ENCODE data around the gene GUSB.

The GUSB gene

DNA sequence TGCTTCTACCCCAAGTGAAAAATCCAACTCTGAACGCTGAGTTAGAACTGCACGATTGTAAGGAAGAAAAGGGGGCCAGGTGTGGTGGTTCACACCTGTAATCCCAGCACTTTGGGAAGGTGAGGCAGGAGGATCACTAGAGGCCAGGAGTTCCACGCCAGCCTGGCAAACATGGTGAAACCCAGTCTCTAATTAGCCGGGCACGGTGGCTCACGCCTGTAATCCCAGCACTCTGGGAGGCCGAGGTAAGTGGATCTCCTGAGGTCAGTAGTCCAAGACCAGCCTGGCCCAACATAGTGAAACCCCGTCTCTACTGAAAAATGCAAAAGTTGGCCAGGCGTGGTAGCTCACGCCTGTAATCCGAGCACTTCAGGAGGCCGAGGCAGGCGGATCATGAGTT, 9.0 kb downstream of the GUSB start:
- Histone ChIP-seq H3K9me3 (replicated peaks; ENCODE audit: insufficient read depth, low read length) (no peaks in the 10 kb centered on the region), H4K20me1 (ENCODE audit: insufficient read depth, low read length) (no peaks in the 10 kb centered on the region), H3K4me3 (ENCODE audit: low read length) (no peak overlapping the region), H3K27ac (ENCODE audit: low read length) (no peak overlapping the region), H3K27me3 (replicated peaks; ENCODE audit: insufficient read depth, low read length) (no peaks in the 10 kb centered on the region), H3F3A (ENCODE audit: insufficient read depth, low read length) (no peaks in the 10 kb centered on the region), H3K9ac (ENCODE audit: low read length) (no peak overlapping the region), H3K4me2 (ENCODE audit: low read depth, low read length) (no peak overlapping the region), H3K79me2 (ENCODE audit: low read length) (0 out of 2 replicates have a peak, but pooled peaks cover 3% of the 10 kb centered on the region), H3K36me3 (replicated peaks; ENCODE audit: insufficient read depth, low read length) (0 out of 2 replicates have a peak, but pooled peaks cover 4% of the 10 kb centered on the region), H3K4me1 (ENCODE audit: low read length) (no peaks in the 10 kb centered on the region), H2AFZ (ENCODE audit: low read length) (no peak overlapping the region), H3K9me2 (replicated peaks; ENCODE audit: insufficient read depth, low read length) (no peaks in the 10 kb centered on the region)
- no peak for DNase-seq
- TF ChIP-seq EZH2phosphoT487 (IDR thresholded peaks at IDR 0.05; ENCODE audit: low read length) (no peak), EZH2 (optimal IDR thresholded peaks at IDR 0.05; ENCODE audit: low read depth, low read length) (no peak)
- TF ChIP-seq, protein P1, sequence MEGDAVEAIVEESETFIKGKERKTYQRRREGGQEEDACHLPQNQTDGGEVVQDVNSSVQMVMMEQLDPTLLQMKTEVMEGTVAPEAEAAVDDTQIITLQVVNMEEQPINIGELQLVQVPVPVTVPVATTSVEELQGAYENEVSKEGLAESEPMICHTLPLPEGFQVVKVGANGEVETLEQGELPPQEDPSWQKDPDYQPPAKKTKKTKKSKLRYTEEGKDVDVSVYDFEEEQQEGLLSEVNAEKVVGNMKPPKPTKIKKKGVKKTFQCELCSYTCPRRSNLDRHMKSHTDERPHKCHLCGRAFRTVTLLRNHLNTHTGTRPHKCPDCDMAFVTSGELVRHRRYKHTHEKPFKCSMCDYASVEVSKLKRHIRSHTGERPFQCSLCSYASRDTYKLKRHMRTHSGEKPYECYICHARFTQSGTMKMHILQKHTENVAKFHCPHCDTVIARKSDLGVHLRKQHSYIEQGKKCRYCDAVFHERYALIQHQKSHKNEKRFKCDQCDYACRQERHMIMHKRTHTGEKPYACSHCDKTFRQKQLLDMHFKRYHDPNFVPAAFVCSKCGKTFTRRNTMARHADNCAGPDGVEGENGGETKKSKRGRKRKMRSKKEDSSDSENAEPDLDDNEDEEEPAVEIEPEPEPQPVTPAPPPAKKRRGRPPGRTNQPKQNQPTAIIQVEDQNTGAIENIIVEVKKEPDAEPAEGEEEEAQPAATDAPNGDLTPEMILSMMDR (IDR thresholded peaks at IDR 0.05; ENCODE audit: low read length): no peak

DNA sequence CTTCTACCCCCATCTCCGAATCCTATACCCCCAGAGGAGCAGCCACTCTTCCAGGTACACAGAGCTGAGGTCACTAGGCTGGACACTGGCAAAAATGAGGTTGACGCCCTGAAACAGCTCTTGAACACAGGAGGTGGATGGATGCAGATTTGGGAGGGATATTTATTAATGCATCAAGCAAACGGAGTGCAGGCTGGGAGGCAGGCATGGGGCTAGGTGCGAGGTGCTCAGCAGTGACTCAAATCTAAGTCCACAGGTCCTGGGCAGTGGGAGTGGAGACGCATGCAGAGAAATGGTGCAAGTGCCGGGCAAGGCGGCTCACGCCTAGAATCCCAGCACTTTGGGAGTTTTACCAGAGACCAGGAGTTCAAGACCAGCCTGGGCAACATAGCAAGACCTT, 11.0 kb downstream of the GUSB start:
- no peak overlapping the region for H3K9ac ChIP-seq (ENCODE audit: low read length)
- H3K36me3 ChIP-seq (replicated peaks; ENCODE audit: insufficient read depth, low read length): 0 out of 2 replicates have a peak, but pooled peaks cover 4% of the 10 kb centered on the region
- no peak overlapping the region for H3K4me3 ChIP-seq (ENCODE audit: low read length)
- H3K79me2 ChIP-seq (ENCODE audit: low read length): no peaks in the 10 kb centered on the region
- no peaks in the 10 kb centered on the region for H3K4me1 ChIP-seq (ENCODE audit: low read length)
- no peaks in the 10 kb centered on the region for H3K27me3 ChIP-seq (replicated peaks; ENCODE audit: insufficient read depth, low read length)
- TF ChIP-seq EZH2phosphoT487 (IDR thresholded peaks at IDR 0.05; ENCODE audit: low read length): no peak
- TF ChIP-seq, protein P1 (IDR thresholded peaks at IDR 0.05; ENCODE audit: low read length): no peak
- no peaks in the 10 kb centered on the region for H4K20me1 ChIP-seq (ENCODE audit: insufficient read depth, low read length)
- no peak for DNase-seq
- H3K4me2 ChIP-seq (ENCODE audit: low read depth, low read length): no peak overlapping the region
- no peaks in the 10 kb centered on the region for H3F3A ChIP-seq (ENCODE audit: insufficient read depth, low read length)
- H2AFZ ChIP-seq (ENCODE audit: low read length): no peak overlapping the region
- H3K9me2 ChIP-seq (replicated peaks; ENCODE audit: insufficient read depth, low read length): no peaks in the 10 kb centered on the region
- no peaks in the 10 kb centered on the region for H3K9me3 ChIP-seq (replicated peaks; ENCODE audit: insufficient read depth, low read length)
- H3K27ac ChIP-seq (ENCODE audit: low read length): no peak overlapping the region

DNA sequence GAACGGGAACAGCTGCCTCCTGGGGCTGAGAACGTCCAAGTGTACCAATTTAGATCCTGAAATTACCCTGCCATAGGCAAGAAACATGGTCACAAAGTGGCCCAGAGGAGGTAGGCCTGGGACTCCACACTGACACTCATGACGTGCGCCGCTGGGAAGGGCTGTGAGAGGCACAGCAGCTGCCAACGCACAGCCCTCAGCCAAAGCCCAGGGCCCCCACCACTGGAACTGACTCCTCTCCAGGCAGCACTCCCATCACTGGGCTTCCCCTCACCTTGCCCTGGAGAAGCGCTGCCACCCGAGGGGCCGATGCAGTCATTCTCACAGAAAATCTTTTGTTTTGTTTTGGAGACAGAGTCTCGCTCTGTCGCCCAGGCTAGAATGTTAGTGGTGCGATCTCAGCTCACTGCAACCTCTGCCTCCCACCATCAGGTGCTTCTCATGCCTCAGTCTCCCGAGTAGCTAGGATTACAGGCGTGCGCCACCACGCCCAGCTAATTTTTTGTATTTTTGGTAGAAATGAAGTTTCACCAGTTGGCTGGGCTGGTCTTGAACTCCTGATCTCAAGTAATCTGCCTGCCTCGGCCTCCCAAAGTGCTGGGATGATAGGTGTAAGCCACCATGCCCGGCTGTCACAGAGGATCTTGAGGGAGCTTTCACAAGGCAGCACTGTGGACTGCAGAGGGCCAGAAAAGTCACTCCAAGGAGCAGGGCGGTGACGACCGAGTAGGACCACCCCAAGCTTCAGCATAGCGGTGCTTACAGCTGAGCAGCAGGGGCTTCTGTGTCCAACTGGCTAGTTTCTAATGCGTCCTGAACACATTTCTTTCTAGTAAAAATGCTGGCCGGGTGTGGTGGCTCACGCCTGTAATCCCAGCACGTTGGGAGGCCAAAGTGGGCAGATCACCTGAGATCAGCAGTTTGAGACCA, 13.5 kb downstream of the GUSB start:
- Histone ChIP-seq H3K36me3 (replicated peaks; ENCODE audit: insufficient read depth, low read length) (peaks cover 6% of the 10 kb centered on the region; the same call in 1 of the 2 replicates), H3K4me3 (ENCODE audit: low read length) (no peak overlapping the region), H3K79me2 (ENCODE audit: low read length) (no peaks in the 10 kb centered on the region), H3K9me2 (replicated peaks; ENCODE audit: insufficient read depth, low read length) (no peaks in the 10 kb centered on the region), H3K27ac (ENCODE audit: low read length) (no peak overlapping the region), H3K4me1 (ENCODE audit: low read length) (no peaks in the 10 kb centered on the region), H3K4me2 (ENCODE audit: low read depth, low read length) (no peak overlapping the region), H3K27me3 (replicated peaks; ENCODE audit: insufficient read depth, low read length) (no peaks in the 10 kb centered on the region), H3K9ac (ENCODE audit: low read length) (no peak overlapping the region), H2AFZ (ENCODE audit: low read length) (no peak overlapping the region), H4K20me1 (ENCODE audit: insufficient read depth, low read length) (no peaks in the 10 kb centered on the region), H3K9me3 (replicated peaks; ENCODE audit: insufficient read depth, low read length) (no peaks in the 10 kb centered on the region), H3F3A (ENCODE audit: insufficient read depth, low read length) (no peaks in the 10 kb centered on the region)
- no peak for DNase-seq
- TF ChIP-seq EZH2phosphoT487 (IDR thresholded peaks at IDR 0.05; ENCODE audit: low read length) (no peak), EZH2 (optimal IDR thresholded peaks at IDR 0.05; ENCODE audit: low read depth, low read length) (no peak)
- TF ChIP-seq, protein P1 (IDR thresholded peaks at IDR 0.05; ENCODE audit: low read length): no peak
